IMR-90 (cell line): ENCODE results near the gene PUM2. TPM values are rescaled to one million over a fixed set of nuclear protein-coding genes. Genes with fewer than 3 reads are reported as not detected.

ENCODE experiments used
- ATAC-seq: fragments of 200-7000 bp; cut with Tn5 transposase; 2 replicates; pipeline ENCODE4 v1.9.1; 2020; ENCODE audit warnings: low read depth, mild to moderate bottlenecking, moderate library complexity
- BruUV-seq: library from RNA; stranded (reverse); fragments of 400-500 nt; replicated peaks from 2 replicates; lab custom pipeline; 2021; lab: Mats Ljungman, UMichigan
- CTCF ChIA-PET: fragments of 300-600 bp; formaldehyde crosslinking; extraction: SDS; loops from one replicate; lab custom pipeline; 2021; ENCODE audit warnings: antibody characterized with exemption; lab: Yijun Ruan, JAX
- POLR2A ChIA-PET: fragments of 300-600 bp; sonication (Branson Sonifier 250); formaldehyde crosslinking; loops from one replicate; lab custom pipeline; 2022; ENCODE audit warnings: antibody characterized with exemption; ENCODE audit not compliant: unreplicated experiment; lab: Charles Lee
- DNase-seq: peaks from one replicate; pipeline ENCODE4 v3.0.0; 2013
- H2AFZ ChIP-seq: replicated peaks from 2 replicates; pipeline ENCODE3; 2013; ENCODE audit warnings: low read length, mild to moderate bottlenecking; ENCODE audit not compliant: poor library complexity
- H2AK5ac ChIP-seq: 2 replicates; pipeline ENCODE4 v1.6.1; 2013; ENCODE audit warnings: low read depth, low read length, inconsistent platforms
- H2AK9ac ChIP-seq: replicated peaks from 2 replicates; pipeline ENCODE3; 2013; ENCODE audit warnings: mild to moderate bottlenecking, low read depth, low read length, moderate library complexity; ENCODE audit not compliant: poor library complexity
- H2BK120ac ChIP-seq: 2 replicates; pipeline ENCODE4 v1.6.1; 2013; ENCODE audit warnings: low read depth, low read length, inconsistent platforms
- H2BK15ac ChIP-seq: 3 replicates; pipeline ENCODE4 v1.6.1; 2013; ENCODE audit warnings: low read depth, low read length, inconsistent platforms
- H2BK20ac ChIP-seq: 2 replicates; pipeline ENCODE4 v1.6.1; 2013; ENCODE audit warnings: low read depth, mild to moderate bottlenecking, inconsistent platforms, low read length, moderate library complexity
- H2BK5ac ChIP-seq: 2 replicates; pipeline ENCODE4 v1.6.1; 2013; ENCODE audit warnings: mild to moderate bottlenecking, low read depth, low read length, inconsistent platforms; ENCODE audit not compliant: poor library complexity, severe bottlenecking
- H3K14ac ChIP-seq: replicated peaks from 2 replicates; pipeline ENCODE4 v1.6.1; 2013; ENCODE audit warnings: low read depth, low read length, inconsistent platforms
- H3K18ac ChIP-seq: 2 replicates; pipeline ENCODE4 v1.6.1; 2013; ENCODE audit warnings: low read depth, low read length, control low read depth
- H3K23ac ChIP-seq: 2 replicates; pipeline ENCODE4 v1.6.1; 2013; ENCODE audit warnings: low read depth, low read length, inconsistent platforms
- H3K27ac ChIP-seq: 2 replicates; pipeline ENCODE4 v1.5.1; 2013; ENCODE audit warnings: mild to moderate bottlenecking, control low read depth, low read length; ENCODE audit not compliant: insufficient read depth
- H3K27me3 ChIP-seq: 2 replicates; pipeline ENCODE4 v1.6.1; 2013; ENCODE audit warnings: low read length; ENCODE audit not compliant: control insufficient read depth, insufficient read depth
- H3K36me3 ChIP-seq: 2 replicates; pipeline ENCODE4 v1.6.1; 2013; ENCODE audit warnings: low read length, mixed read lengths; ENCODE audit not compliant: control insufficient read depth, insufficient read depth
- H3K4ac ChIP-seq: 2 replicates; pipeline ENCODE4 v1.6.1; 2013; ENCODE audit warnings: low read depth, low read length, inconsistent platforms
- H3K4me1 ChIP-seq: 2 replicates; pipeline ENCODE4 v1.6.1; 2013; ENCODE audit warnings: low read length, mixed read lengths; ENCODE audit not compliant: control insufficient read depth, insufficient read depth
- H3K4me2 ChIP-seq: 2 replicates; pipeline ENCODE4 v1.6.1; 2013; ENCODE audit warnings: low read depth, mild to moderate bottlenecking, control low read depth, low read length, moderate library complexity
- H3K4me3 ChIP-seq: 2 replicates; pipeline ENCODE4 v1.5.1; 2013; ENCODE audit warnings: low read depth, mild to moderate bottlenecking, control low read depth, low read length, moderate library complexity; ENCODE audit not compliant: insufficient read depth
- H3K56ac ChIP-seq: 2 replicates; pipeline ENCODE4 v1.6.1; 2013; ENCODE audit warnings: low read length, inconsistent platforms; ENCODE audit not compliant: insufficient read depth; ENCODE audit errors: extremely low read depth
- H3K79me1 ChIP-seq, 2 experiments: 2 replicates each; pipeline ENCODE4 v1.6.1; 2013; ENCODE audit warnings: low read length in 2 of 2, inconsistent platforms in 1 of 2, low read depth in 1 of 2
- H3K9ac ChIP-seq: 2 replicates; pipeline ENCODE4 v1.6.1; 2013; ENCODE audit warnings: low read depth, low read length, control low read depth
- H3K9me1 ChIP-seq: 2 replicates; pipeline ENCODE4 v1.6.1; 2013; ENCODE audit warnings: low read length, inconsistent platforms; ENCODE audit not compliant: insufficient read depth
- H3K9me3 ChIP-seq: 2 replicates; pipeline ENCODE4 v1.6.1; 2013; ENCODE audit warnings: low read length; ENCODE audit not compliant: control insufficient read depth, insufficient read depth
- H4K20me1 ChIP-seq: 2 replicates; pipeline ENCODE4 v1.6.1; 2013; ENCODE audit warnings: low read length, inconsistent platforms; ENCODE audit not compliant: insufficient read depth
- H4K5ac ChIP-seq: 2 replicates; pipeline ENCODE4 v1.6.1; 2013; ENCODE audit warnings: mild to moderate bottlenecking, low read depth, low read length, control low read depth
- H4K8ac ChIP-seq, 2 experiments: 2 replicates each; pipeline ENCODE4 v1.6.1; 2013; ENCODE audit warnings: low read depth in 2 of 2, low read length in 2 of 2, control low read depth in 1 of 2, inconsistent platforms in 1 of 2
- H4K91ac ChIP-seq: 2 replicates; pipeline ENCODE4 v1.6.1; 2013; ENCODE audit warnings: low read depth, low read length, inconsistent platforms; ENCODE audit not compliant: insufficient read depth
- BHLHE40 ChIP-seq: fragments of 150-350 bp; IDR thresholded peaks from 2 replicates; pipeline ENCODE4 v1.6.1; 2016; ENCODE audit warnings: mild to moderate bottlenecking, low read depth, low read length
- FOS ChIP-seq: fragments of 150-350 bp; IDR thresholded peaks from 2 replicates; pipeline ENCODE4 v1.6.1; 2016; ENCODE audit warnings: low read depth, low read length
- MAZ ChIP-seq: IDR thresholded peaks from 2 replicates; pipeline ENCODE4 v1.6.1; 2012; ENCODE audit warnings: low read depth, mild to moderate bottlenecking, low read length, improper control_type of control experiment, moderate library complexity, borderline replicate concordance
- POLR2A ChIP-seq: IDR thresholded peaks from 2 replicates; pipeline ENCODE4 v1.6.1; 2012; ENCODE audit warnings: mild to moderate bottlenecking, low read depth, low read length
- RFX5 ChIP-seq: IDR thresholded peaks from 2 replicates; pipeline ENCODE4 v1.8.0; 2012; ENCODE audit warnings: low read depth, mild to moderate bottlenecking, low read length, moderate library complexity
- SMC3 ChIP-seq: fragments of 150-350 bp; IDR thresholded peaks from 2 replicates; pipeline ENCODE4 v1.6.1; 2016; ENCODE audit warnings: low read depth, mild to moderate bottlenecking, antibody characterized with exemption, low read length, moderate library complexity
- WGBS, 2 experiments: methylation state at CpG; one replicate each; pipeline versions ENCODE4 v1.1.5 to v1.1.7; 2013; ENCODE audit warnings: missing lambda C conversion rate in 2 of 2; ENCODE audit not compliant: insufficient read length in 1 of 2; ENCODE audit errors: extremely low coverage in 2 of 2; 5-methylcytosine and 5-hydroxymethylcytosine counted together
- dilution Hi-C: fragments of 300-500 bp; cut with HindIII; formaldehyde crosslinking; loops from one replicate; pipeline ENCODE4 v1.14.3; 2018; ENCODE audit warnings: low sequenced_read_pairs; ENCODE audit not compliant: unreplicated experiment
- in situ Hi-C: fragments of 300-500 bp; cut with MboI; formaldehyde crosslinking; loops from 3 replicates; pipeline ENCODE4 v1.14.3; 2019; ENCODE audit warnings: low sequenced_read_pairs, inconsistent platforms, mixed read lengths
- intact Hi-C: fragments of 100-400 bp; cut with micrococcal nuclease; formaldehyde crosslinking; loops from 2 replicates; pipeline ENCODE4 v1.10.0; 2022
- polyA plus RNA-seq, 3 experiments: library from polyadenylated mRNA; depleted of rRNA; stranded (reverse); fragments of >200 nt; gene quantifications; 2 replicates each; pipeline ENCODE4 v1.2.3, GENCODE V29; 2012; ENCODE audit warnings: low replicate concordance in 1 of 3
- total RNA-seq: library from RNA; depleted of rRNA; stranded (reverse); fragments of >200 nt; gene quantifications from 2 replicates; pipeline ENCODE4 v1.2.3, GENCODE V29; 2012

Gene PUM2
- total and polyA plus RNA-seq, 2 of the 4 experiments (the other 2 are of a cell fraction) = 18.8 to 38.4 TPM

DNA sequence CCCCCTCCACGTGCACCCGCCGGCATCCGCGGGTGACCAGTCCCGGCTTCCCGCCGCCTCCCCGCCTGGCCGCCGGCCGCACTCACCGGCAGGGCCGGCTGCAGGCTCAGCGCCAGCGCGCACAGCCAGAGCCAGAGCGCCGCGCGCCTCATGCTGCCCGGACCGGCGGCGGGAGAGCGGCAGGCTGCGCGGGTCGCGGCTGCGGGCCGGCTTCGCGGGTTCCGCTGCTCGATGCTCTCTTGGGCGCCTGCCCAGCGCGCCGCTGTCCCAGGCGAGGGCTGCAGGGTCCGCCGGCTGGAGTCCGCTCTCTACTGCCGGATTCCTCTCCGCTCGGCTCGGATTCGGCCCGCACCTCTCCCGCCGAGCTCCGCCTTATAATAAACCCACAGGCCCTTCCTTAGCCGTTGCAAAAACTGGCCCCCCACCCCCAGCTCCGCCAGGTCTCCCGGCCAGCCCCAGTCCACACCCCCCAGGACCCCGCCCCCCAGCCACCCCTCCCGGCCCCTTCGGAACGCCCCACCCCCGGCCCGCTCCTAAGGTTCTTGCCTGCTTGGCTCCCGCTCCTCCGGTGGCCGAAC lies 125.8 kb downstream of the PUM2 start, which contains the start of gene SDC1:
Gene SDC1 (minus strand): TSS at position 415 of the 578 bp plus-strand sequence. CDS start 263 bp downstream, at position 152.
- Histone ChIP-seq H3K79me1 (peaks cover 0 to 26% of the 10 kb centered on the region in 2 experiments; a peak in 2 of 4 replicates), H3K14ac (no peak within 1 kb of the TSS), H3K4me1 (peaks cover 22% of the 10 kb centered on the region), H3K4me2 (peak within 1 kb of the TSS; percentile 71), H2AK9ac (peak within 1 kb of the TSS; percentile 88), H2BK20ac (no peak within 1 kb of the TSS), H3K18ac (no peak within 1 kb of the TSS; the same call in 1 of the 2 replicates), H3K9me3 (0 out of 2 replicates have a peak, but pooled peaks cover 2% of the 10 kb centered on the region), H4K8ac (peak within 1 kb of the TSS; percentile 6 to 74; a peak in 2 of 4 replicates), H2AK5ac (no peak within 1 kb of the TSS), H4K20me1 (no peaks in the 10 kb centered on the region), H2BK120ac (peak within 1 kb of the TSS; percentile 64; the same call in 1 of the 2 replicates), H3K27me3 (no peaks in the 10 kb centered on the region), H3K9me1 (peaks cover 7% of the 10 kb centered on the region), H3K23ac (no peak within 1 kb of the TSS), H3K27ac (peak within 1 kb of the TSS; percentile 43), H4K91ac (peak within 1 kb of the TSS; percentile 89; the same call in 1 of the 2 replicates), H3K56ac (no peak within 1 kb of the TSS; the same call in 1 of the 2 replicates), H2BK5ac (peak within 1 kb of the TSS; percentile 4), H3K4me3 (peak within 1 kb of the TSS; percentile 62), H2BK15ac (0 out of 3 replicates have a peak within 1 kb of the TSS, but pooled peaks have one; percentile 21), H2AFZ (peak within 1 kb of the TSS; percentile 97), H3K9ac (peak within 1 kb of the TSS; percentile 68), H3K4ac (peak within 1 kb of the TSS; percentile 77), H4K5ac (no peak within 1 kb of the TSS; the same call in 1 of the 2 replicates), H3K36me3 (no peaks in the 10 kb centered on the region)
- DNase-seq (peak; percentile 45), ATAC-seq (peak; percentile 51)
- WGBS, 2 experiments = 0% methylated on average over 12 of the region's 65 CpGs; no CpG with 5 or more reads in 1 of the 2 experiments
- in situ Hi-C loops = no loop called here
- TF ChIP-seq FOS (no peak), BHLHE40 (peak; percentile 64; the same call in 1 of the 2 replicates), POLR2A (no peak), RFX5 (no peak), MAZ (peak; percentile 14; the same call in 1 of the 2 replicates), SMC3 (no peak)
- POLR2A ChIA-PET = no interaction called here
- BruUV-seq = no TSS peak
- dilution Hi-C loops = no loop called here
- CTCF ChIA-PET = interaction anchor here (0.6 to 2.2 kb wide), 4 partner anchors 86 to 262 kb away, joined by 3 to 10 read pairs (median 8); no protein-coding TSS in a partner anchor
- intact Hi-C loops = loop anchor here (1.0 to 5.0 kb wide), 3 partner anchors 58 to 118 kb away; no protein-coding TSS in a partner anchor
